ENCODE measurements around the gene ABCC6. TPM values are rescaled to one million over a fixed set of nuclear protein-coding genes. Genes with fewer than 3 reads are reported as not detected.

Gene ABCC6
- total and polyA plus RNA-seq, 2 donors (not counting 1 experiment from before 2014, with no cell fraction given), result 0.27 TPM; not detected in 1

DNA sequence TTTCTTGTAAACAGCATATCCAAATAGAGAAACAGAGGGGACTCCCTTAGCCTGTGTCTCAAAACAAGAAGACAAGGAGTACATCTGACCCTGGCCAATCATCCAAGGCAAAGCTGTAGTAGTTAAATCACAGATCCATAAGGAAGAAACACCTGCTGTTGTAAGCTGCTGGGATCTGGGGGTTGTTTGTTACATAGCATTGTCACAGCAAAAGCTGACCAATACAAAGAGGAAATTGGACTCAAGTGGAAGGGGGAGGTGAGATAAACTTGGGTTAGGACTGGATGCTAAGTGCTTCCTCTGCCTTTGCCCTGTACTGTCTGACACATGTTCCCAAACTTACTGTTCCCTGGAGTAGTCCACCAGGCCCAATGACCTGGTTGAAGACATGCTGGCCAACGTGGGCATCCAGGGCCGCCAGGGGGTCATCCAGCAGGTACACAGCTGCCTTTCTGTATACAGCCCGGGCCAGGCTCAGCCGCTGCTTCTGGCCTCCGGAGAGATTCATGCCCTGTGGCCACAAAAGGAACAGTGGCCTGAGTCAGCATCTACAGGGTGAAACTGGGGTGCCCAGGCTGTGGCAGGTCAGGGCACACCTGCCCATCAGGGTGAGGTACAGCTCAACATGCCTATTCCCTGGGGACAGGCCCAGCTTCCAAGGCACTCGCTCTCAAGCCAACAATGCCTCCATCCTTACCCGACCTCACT lies 44.7 kb downstream of the ABCC6 start:
- H3K9ac ChIP-seq (ENCODE audit: low read length), result no peak overlapping the region
- no peaks in the 10 kb centered on the region for H4K20me1 ChIP-seq (ENCODE audit: control insufficient read depth, insufficient read depth, low read length, poor library complexity, severe bottlenecking)
- H3K4me1 ChIP-seq (ENCODE audit: control insufficient read depth in 2 of 2, insufficient read depth in 2 of 2, low read length in 2 of 2), result no peaks in the 10 kb centered on the region
- ChIA-PET CTCF (interaction anchor here (0.6 kb wide), 1 partner anchor 252 kb away, joined by 4 read pairs; no protein-coding TSS in a partner anchor), POLR2A (no interaction called here)
- Mint-ChIP-seq H3K27me3 (peaks cover 8% of the 10 kb centered on the region), H3K9me3 (ENCODE audit: insufficient read depth) (no peaks in the 10 kb centered on the region), H3K27ac (no peak overlapping the region), H3K4me1 (no peaks in the 10 kb centered on the region), H3K4me3 (no peak overlapping the region)
- no peak overlapping the region for H2AFZ ChIP-seq (ENCODE audit: insufficient read depth, low read depth, low read length, poor library complexity, severe bottlenecking)
- H3K9me3 ChIP-seq (ENCODE audit: control extremely low read depth in 1 of 3, control insufficient read depth in 2 of 3, insufficient read depth in 1 of 3, low read length in 2 of 3), result peaks cover 0 to 10% (median 2%) of the 10 kb centered on the region in 3 donors
- ATAC-seq (ENCODE audit: low read depth) (no peak), DNase-seq (no peak)
- H3K27ac ChIP-seq (ENCODE audit: low read length in 2 of 2), result no peak overlapping the region
- 86% methylated on average over 7 of the region's 7 CpGs for WGBS (ENCODE audit: insufficient coverage)
- intact Hi-C loops (cut with micrococcal nuclease), result no loop called here
- no peak overlapping the region for H3K4me2 ChIP-seq (replicated peaks; ENCODE audit: low read depth, low read length, poor library complexity, severe bottlenecking)
- no peaks in the 10 kb centered on the region for H3K36me3 ChIP-seq (replicated peaks in 1 of 2; ENCODE audit: control extremely low read depth in 1 of 2, control insufficient read depth in 1 of 2, extremely low read depth in 1 of 2, insufficient read depth in 2 of 2, low read length in 1 of 2)
- H3K27me3 ChIP-seq (replicated peaks in 1 of 4; ENCODE audit: control extremely low read depth in 1 of 4, control insufficient read depth in 3 of 4, insufficient read depth in 4 of 4, low read length in 3 of 4), result no peaks in the 10 kb centered on the region
- no peaks in the 10 kb centered on the region for H3K79me2 ChIP-seq (ENCODE audit: control insufficient read depth, insufficient read depth, low read length)
- no peak for TF ChIP-seq EZH2 (IDR thresholded peaks at IDR 0.05; ENCODE audit: borderline replicate concordance, insufficient read depth, low read depth, low read length, poor library complexity, severe bottlenecking)
- TF ChIP-seq, protein P1, sequence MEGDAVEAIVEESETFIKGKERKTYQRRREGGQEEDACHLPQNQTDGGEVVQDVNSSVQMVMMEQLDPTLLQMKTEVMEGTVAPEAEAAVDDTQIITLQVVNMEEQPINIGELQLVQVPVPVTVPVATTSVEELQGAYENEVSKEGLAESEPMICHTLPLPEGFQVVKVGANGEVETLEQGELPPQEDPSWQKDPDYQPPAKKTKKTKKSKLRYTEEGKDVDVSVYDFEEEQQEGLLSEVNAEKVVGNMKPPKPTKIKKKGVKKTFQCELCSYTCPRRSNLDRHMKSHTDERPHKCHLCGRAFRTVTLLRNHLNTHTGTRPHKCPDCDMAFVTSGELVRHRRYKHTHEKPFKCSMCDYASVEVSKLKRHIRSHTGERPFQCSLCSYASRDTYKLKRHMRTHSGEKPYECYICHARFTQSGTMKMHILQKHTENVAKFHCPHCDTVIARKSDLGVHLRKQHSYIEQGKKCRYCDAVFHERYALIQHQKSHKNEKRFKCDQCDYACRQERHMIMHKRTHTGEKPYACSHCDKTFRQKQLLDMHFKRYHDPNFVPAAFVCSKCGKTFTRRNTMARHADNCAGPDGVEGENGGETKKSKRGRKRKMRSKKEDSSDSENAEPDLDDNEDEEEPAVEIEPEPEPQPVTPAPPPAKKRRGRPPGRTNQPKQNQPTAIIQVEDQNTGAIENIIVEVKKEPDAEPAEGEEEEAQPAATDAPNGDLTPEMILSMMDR (IDR thresholded peaks at IDR 0.05), result no peak
- H3K4me3 ChIP-seq (ENCODE audit: control extremely low read depth in 1 of 5, extremely low read depth in 1 of 5, insufficient read depth in 1 of 5, low read depth in 2 of 5, low read length in 4 of 5), result no peak overlapping the region

DNA sequence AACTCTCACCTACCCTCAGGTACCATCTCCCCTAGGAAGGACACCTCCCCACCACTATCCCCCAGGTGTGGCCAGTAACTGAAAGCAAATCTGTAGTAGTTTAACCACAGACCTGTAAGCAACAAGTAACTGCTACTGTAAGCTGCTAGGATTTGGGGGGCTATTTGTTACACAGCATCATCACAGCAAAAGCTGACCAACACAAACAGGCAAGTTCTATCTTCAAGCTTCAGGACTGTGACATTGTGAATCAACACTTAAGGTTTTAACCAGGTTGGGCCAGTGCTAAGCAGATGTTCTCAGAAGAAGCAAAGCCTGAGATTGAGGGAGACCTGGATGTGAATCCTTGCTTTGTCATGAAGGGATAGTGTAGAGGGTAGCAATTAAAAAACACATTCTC lies 47.0 kb downstream of the ABCC6 start:
- H3K27me3 Mint-ChIP-seq, result peaks cover 6% of the 10 kb centered on the region

More for the DNA sequence above, 47.0 kb downstream of the ABCC6 start:
- no peak for DNase-seq
- CTCF ChIA-PET, result no interaction called here
- POLR2A ChIA-PET, result no interaction called here
- Histone ChIP-seq H3K79me2 (ENCODE audit: control insufficient read depth, insufficient read depth, low read length) (no peaks in the 10 kb centered on the region), H3K9me3 (ENCODE audit: control extremely low read depth in 1 of 3, control insufficient read depth in 2 of 3, insufficient read depth in 1 of 3, low read length in 2 of 3) (peaks cover 0 to 10% (median 2%) of the 10 kb centered on the region in 3 donors), H4K20me1 (ENCODE audit: control insufficient read depth, insufficient read depth, low read length, poor library complexity, severe bottlenecking) (no peaks in the 10 kb centered on the region), H2AFZ (ENCODE audit: insufficient read depth, low read depth, low read length, poor library complexity, severe bottlenecking) (no peak overlapping the region), H3K4me2 (replicated peaks; ENCODE audit: low read depth, low read length, poor library complexity, severe bottlenecking) (no peak overlapping the region), H3K36me3 (replicated peaks in 1 of 2; ENCODE audit: control extremely low read depth in 1 of 2, control insufficient read depth in 1 of 2, extremely low read depth in 1 of 2, insufficient read depth in 2 of 2, low read length in 1 of 2) (no peaks in the 10 kb centered on the region), H3K27me3 (replicated peaks in 1 of 4; ENCODE audit: control extremely low read depth in 1 of 4, control insufficient read depth in 3 of 4, insufficient read depth in 4 of 4, low read length in 3 of 4) (no peaks in the 10 kb centered on the region), H3K27ac (ENCODE audit: low read length in 2 of 2) (no peak overlapping the region), H3K4me3 (ENCODE audit: control extremely low read depth in 1 of 5, extremely low read depth in 1 of 5, insufficient read depth in 1 of 5, low read depth in 2 of 5, low read length in 4 of 5) (no peak overlapping the region), H3K9ac (ENCODE audit: low read length) (no peak overlapping the region), H3K4me1 (ENCODE audit: control insufficient read depth in 2 of 2, insufficient read depth in 2 of 2, low read length in 2 of 2) (no peaks in the 10 kb centered on the region)
- TF ChIP-seq EZH2 (IDR thresholded peaks at IDR 0.05; ENCODE audit: borderline replicate concordance, insufficient read depth, low read depth, low read length, poor library complexity, severe bottlenecking), result no peak
- TF ChIP-seq, protein P1 (IDR thresholded peaks at IDR 0.05), result no peak
- H3K9me3 Mint-ChIP-seq (ENCODE audit: insufficient read depth), result no peaks in the 10 kb centered on the region
- H3K4me1 Mint-ChIP-seq, result no peaks in the 10 kb centered on the region
- H3K4me3 Mint-ChIP-seq, result no peak overlapping the region
- ATAC-seq (ENCODE audit: low read depth), result no peak
- intact Hi-C loops (cut with micrococcal nuclease), result no loop called here
- H3K27ac Mint-ChIP-seq, result no peak overlapping the region
